Measurements from ENCODE around the gene OR9Q2. TPM values are rescaled to one million over a fixed set of nuclear protein-coding genes. Genes with fewer than 3 reads are reported as not detected.

OR9Q2 gene
- total RNA-seq, 1 experiment from 2014 or later, result not detected

Other genes starting within 250 kb of the OR9Q2 start
- not detected in 2 replicates for gene OR9Q1, start 165.2 kb upstream of the OR9Q2 start, total RNA-seq (2014; rRNA removed; shearing (Covaris generic))
- gene OR6Q1, start 158.1 kb upstream of the OR9Q2 start, total RNA-seq (2014; rRNA removed; shearing (Covaris generic)), result not detected in 2 replicates
- not detected in 2 replicates for gene OR9I1, start 63.5 kb upstream of the OR9Q2 start, total RNA-seq (2014; rRNA removed; shearing (Covaris generic))
- not detected in 2 replicates for gene OR1S2, start 15.1 kb downstream of the OR9Q2 start, total RNA-seq (2014; rRNA removed; shearing (Covaris generic))
- not detected in 2 replicates for gene OR1S1, start 23.6 kb downstream of the OR9Q2 start, total RNA-seq (2014; rRNA removed; shearing (Covaris generic))
- not detected in 2 replicates for gene OR10Q1, start 39.8 kb downstream of the OR9Q2 start, total RNA-seq (2014; rRNA removed; shearing (Covaris generic))
- not detected in 2 replicates for gene OR10W1, start 79.2 kb downstream of the OR9Q2 start, total RNA-seq (2014; rRNA removed; shearing (Covaris generic))
- gene OR5B17, start 170.0 kb downstream of the OR9Q2 start, total RNA-seq (2014; rRNA removed; shearing (Covaris generic)), result not detected in 2 replicates
- not detected in 2 replicates for gene OR5B3, start 217.8 kb downstream of the OR9Q2 start, total RNA-seq (2014; rRNA removed; shearing (Covaris generic))
- gene OR5B2, start 239.1 kb downstream of the OR9Q2 start, total RNA-seq (2014; rRNA removed; shearing (Covaris generic)), result not detected in 2 replicates